ENCODE measurements around the gene GSG1L2. TPM values are rescaled to one million over a fixed set of nuclear protein-coding genes. Genes with fewer than 3 reads are reported as not detected.

GSG1L2 gene
- total RNA-seq, 1 donor from 2014 or later: not detected

DNA sequence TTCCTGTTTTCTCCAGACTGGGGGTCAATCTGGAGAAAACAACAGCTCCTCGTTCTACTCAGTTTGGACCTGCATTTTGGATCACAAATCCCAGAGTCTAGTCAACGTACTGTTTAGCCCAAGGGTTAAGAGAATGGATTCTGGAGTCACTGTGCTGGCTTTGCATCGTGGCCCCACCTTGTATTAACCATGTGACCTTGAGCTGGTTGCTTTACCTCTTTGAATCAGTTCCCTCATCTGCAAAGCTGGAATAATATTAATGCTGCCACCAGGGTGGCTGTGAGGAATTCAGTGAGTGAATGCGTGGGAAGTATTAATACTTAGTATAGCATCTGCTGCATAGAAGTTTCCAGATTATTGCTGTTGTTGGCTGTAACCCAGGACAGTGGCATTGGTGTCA, 19.2 kb downstream of the GSG1L2 start:
- peaks cover 12% of the 10 kb centered on the region for H3K4me1 Mint-ChIP-seq
- Histone ChIP-seq H3K9me3 (ENCODE audit: low read depth) (no peaks in the 10 kb centered on the region), H3F3A (ENCODE audit: low read depth) (no peaks in the 10 kb centered on the region), H3K79me2 (ENCODE audit: low read depth) (no peaks in the 10 kb centered on the region), H3K4me3 (no peak overlapping the region), H2AFZ (replicated peaks) (no peak overlapping the region), H3K36me3 (no peaks in the 10 kb centered on the region), H3K27me3 (no peaks in the 10 kb centered on the region), H3K27ac (no peak overlapping the region), H3K4me2 (no peak overlapping the region), H3K9ac (no peak overlapping the region), H4K20me1 (ENCODE audit: low read depth) (no peaks in the 10 kb centered on the region), H3K4me1 (no peaks in the 10 kb centered on the region)
- no peaks in the 10 kb centered on the region for H3K36me3 Mint-ChIP-seq
- no peak overlapping the region for H3K4me3 Mint-ChIP-seq
- DNase-seq (ENCODE audit: low spot score): no peak
- H3K27me3 Mint-ChIP-seq (ENCODE audit: insufficient read depth, low read depth): peaks cover 3% of the 10 kb centered on the region
- H3K27ac Mint-ChIP-seq: no peak overlapping the region
- no peaks in the 10 kb centered on the region for H3K9me3 Mint-ChIP-seq
- TF ChIP-seq EZH2 (IDR thresholded peaks at IDR 0.05): no peak
- TF ChIP-seq EZH2phosphoT487 (IDR thresholded peaks at IDR 0.05): no peak
- TF ChIP-seq CTCF (IDR thresholded peaks at IDR 0.05): no peak

DNA sequence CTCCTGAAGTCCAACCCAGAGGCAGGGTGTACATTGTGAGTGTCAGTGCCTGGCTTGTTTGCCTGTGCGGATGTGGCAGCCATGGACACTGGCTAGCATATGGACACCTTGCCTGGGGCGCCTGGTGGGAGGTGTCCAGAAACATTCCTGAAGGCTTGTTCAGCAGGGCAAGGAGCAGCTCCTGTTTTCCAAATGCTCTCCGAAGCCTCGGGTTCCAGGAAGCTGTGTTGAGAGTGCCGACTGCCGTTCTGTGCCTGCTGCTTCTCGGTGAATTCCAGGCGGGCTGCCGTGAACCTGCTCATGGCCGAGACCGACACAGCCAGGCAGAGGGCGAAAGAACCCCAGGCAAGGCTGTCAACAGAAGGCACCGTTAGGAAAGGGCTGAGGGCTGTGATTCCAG, 19.6 kb downstream of the GSG1L2 start:
- Mint-ChIP-seq H3K27me3 (ENCODE audit: insufficient read depth, low read depth) (peaks cover 3% of the 10 kb centered on the region), H3K4me1 (peaks cover 12% of the 10 kb centered on the region), H3K36me3 (no peaks in the 10 kb centered on the region), H3K27ac (no peak overlapping the region), H3K4me3 (no peak overlapping the region), H3K9me3 (no peaks in the 10 kb centered on the region)
- Histone ChIP-seq H3F3A (ENCODE audit: low read depth) (no peaks in the 10 kb centered on the region), H3K9ac (no peak overlapping the region), H3K9me3 (ENCODE audit: low read depth) (no peaks in the 10 kb centered on the region), H3K79me2 (ENCODE audit: low read depth) (no peaks in the 10 kb centered on the region), H3K36me3 (no peaks in the 10 kb centered on the region), H3K4me1 (no peaks in the 10 kb centered on the region), H2AFZ (replicated peaks) (no peak overlapping the region), H3K4me3 (no peak overlapping the region), H4K20me1 (ENCODE audit: low read depth) (no peaks in the 10 kb centered on the region), H3K27me3 (no peaks in the 10 kb centered on the region), H3K4me2 (no peak overlapping the region), H3K27ac (no peak overlapping the region)
- no peak for DNase-seq (ENCODE audit: low spot score)
- TF ChIP-seq EZH2phosphoT487 (IDR thresholded peaks at IDR 0.05): no peak
- no peak for TF ChIP-seq EZH2 (IDR thresholded peaks at IDR 0.05)
- TF ChIP-seq CTCF (IDR thresholded peaks at IDR 0.05): no peak

- no peak overlapping the region for H2AFZ ChIP-seq (replicated peaks)
- peaks cover 7% of the 10 kb centered on the region for H3K4me1 Mint-ChIP-seq
- H3K4me3 Mint-ChIP-seq: no peak overlapping the region
- no peak overlapping the region for H3K4me3 ChIP-seq
- H3K9me3 ChIP-seq (ENCODE audit: low read depth): no peaks in the 10 kb centered on the region
- no peak for TF ChIP-seq EZH2 (IDR thresholded peaks at IDR 0.05)
- TF ChIP-seq EZH2phosphoT487 (IDR thresholded peaks at IDR 0.05): no peak
- TF ChIP-seq CTCF (IDR thresholded peaks at IDR 0.05): no peak
- no peak for DNase-seq (ENCODE audit: low spot score)
- no peak overlapping the region for H3K9ac ChIP-seq
- no peaks in the 10 kb centered on the region for H3K79me2 ChIP-seq (ENCODE audit: low read depth)
- H3K27ac ChIP-seq: no peak overlapping the region
- H3K27me3 ChIP-seq: no peaks in the 10 kb centered on the region
- no peaks in the 10 kb centered on the region for H3K9me3 Mint-ChIP-seq
- no peaks in the 10 kb centered on the region for H4K20me1 ChIP-seq (ENCODE audit: low read depth)
- peaks cover 4% of the 10 kb centered on the region for H3K27me3 Mint-ChIP-seq (ENCODE audit: insufficient read depth, low read depth)
- H3K4me2 ChIP-seq: no peak overlapping the region
- no peaks in the 10 kb centered on the region for H3K4me1 ChIP-seq
- H3K36me3 Mint-ChIP-seq: no peaks in the 10 kb centered on the region
- no peaks in the 10 kb centered on the region for H3F3A ChIP-seq (ENCODE audit: low read depth)
- no peak overlapping the region for H3K27ac Mint-ChIP-seq
- no peaks in the 10 kb centered on the region for H3K36me3 ChIP-seq
Observed at GRCh38 chr17:9801505-9801904, 20.4 kb downstream of the GSG1L2 start.

All from neural progenitor cell (in vitro differentiated cells).